ENCODE data around the gene NRIP3. TPM values are rescaled to one million over a fixed set of nuclear protein-coding genes. Genes with fewer than 3 reads are reported as not detected.

Gene NRIP3
- total and polyA plus RNA-seq, 11 donors = 0.23 to 3.4 (median 0.58) TPM

DNA sequence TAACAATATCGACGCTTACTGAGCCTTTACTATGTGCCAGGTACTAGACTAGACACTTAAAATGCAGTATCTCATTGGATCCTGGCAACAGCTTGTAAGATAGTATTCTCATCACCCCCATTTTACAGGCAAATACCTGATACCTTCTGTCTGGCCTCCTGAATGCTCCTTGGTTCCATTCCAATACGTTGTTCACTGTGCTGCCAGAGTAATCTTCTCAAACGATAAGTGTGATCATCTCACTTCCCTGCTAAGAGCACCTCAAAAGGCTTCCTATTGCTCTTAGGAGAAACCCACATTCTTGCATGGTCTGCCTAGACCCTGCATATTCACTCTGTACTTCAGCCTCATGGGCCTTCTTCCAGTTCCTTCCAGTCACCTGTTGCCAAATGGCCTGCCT, 1.3 kb upstream of the NRIP3 start:
- intact Hi-C loops (cut with DNase I) = no loop called here
- Histone ChIP-seq H3K4me1 (peaks cover 0 to 39% (median 16%) of the 10 kb centered on the region in 12 donors), H3K27me3 (peaks cover 0 to 36% (median 19%) of the 10 kb centered on the region in 9 donors), H3K36me3 (no peaks in the 10 kb centered on the region), H3K9me3 (peaks cover 0 to 5% (median 0%) of the 10 kb centered on the region in 12 donors), H3K4me3 (no peak overlapping the region), H3K27ac (no peak overlapping the region)
- WGBS, 4 donors = 63 to 75% (median 71%) methylated on average over 4 of the region's 4 CpGs
- ATAC-seq (no peak), DNase-seq (no peak)
- TF ChIP-seq POLR2A (IDR thresholded peaks at IDR 0.05) = no peak
- TF ChIP-seq, protein P1, sequence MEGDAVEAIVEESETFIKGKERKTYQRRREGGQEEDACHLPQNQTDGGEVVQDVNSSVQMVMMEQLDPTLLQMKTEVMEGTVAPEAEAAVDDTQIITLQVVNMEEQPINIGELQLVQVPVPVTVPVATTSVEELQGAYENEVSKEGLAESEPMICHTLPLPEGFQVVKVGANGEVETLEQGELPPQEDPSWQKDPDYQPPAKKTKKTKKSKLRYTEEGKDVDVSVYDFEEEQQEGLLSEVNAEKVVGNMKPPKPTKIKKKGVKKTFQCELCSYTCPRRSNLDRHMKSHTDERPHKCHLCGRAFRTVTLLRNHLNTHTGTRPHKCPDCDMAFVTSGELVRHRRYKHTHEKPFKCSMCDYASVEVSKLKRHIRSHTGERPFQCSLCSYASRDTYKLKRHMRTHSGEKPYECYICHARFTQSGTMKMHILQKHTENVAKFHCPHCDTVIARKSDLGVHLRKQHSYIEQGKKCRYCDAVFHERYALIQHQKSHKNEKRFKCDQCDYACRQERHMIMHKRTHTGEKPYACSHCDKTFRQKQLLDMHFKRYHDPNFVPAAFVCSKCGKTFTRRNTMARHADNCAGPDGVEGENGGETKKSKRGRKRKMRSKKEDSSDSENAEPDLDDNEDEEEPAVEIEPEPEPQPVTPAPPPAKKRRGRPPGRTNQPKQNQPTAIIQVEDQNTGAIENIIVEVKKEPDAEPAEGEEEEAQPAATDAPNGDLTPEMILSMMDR (IDR thresholded peaks at IDR 0.05) = no peak

DNA sequence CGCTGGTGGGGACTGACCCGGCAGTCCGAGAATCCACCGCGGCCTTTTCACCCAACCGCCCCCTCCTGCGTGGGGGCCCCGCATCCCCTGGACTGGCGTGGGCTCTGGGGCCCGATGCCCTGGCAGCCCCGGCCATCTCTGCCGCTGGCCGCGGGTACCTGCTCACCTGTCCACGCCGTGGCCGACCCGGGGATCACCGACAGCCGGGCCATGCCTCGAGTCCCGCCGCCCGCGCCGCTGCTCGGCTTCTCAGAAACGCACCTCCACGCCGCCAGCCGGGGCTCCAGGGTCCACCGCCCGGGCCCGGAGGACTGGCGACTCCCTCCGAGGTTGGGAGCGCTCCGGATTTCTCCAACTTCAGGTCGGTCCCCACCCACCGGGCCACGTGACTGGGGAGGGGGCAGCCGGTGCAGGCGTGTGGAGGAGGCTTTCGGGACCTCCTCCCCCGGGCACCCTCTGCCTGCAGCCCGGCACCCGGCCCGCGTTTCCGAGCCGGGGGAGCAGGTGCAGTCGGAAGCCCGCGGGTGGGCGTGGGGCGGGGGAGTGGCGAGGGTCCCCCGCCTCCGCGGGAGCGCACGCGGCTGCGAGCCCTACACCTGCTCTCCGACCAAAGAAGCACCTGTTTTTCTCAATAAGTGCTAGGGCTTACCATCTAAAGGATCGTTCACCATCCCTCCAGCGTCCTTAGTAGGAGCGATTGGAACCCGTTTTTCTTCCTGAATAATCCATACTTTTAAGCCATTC, 554 bp upstream of the NRIP3 start:
- TF ChIP-seq POLR2A (IDR thresholded peaks at IDR 0.05) = no peak
- TF ChIP-seq, protein P1 (IDR thresholded peaks at IDR 0.05) = no peak
- WGBS, 4 donors = 9 to 23% (median 12%) methylated on average over 22 to 69 of the region's 69 CpGs
- Histone ChIP-seq H3K9me3 (no peaks in the 10 kb centered on the region), H3K4me3 (peak overlapping the region; percentile 13 to 62 (median 48)), H3K27me3 (peaks cover 0 to 41% (median 23%) of the 10 kb centered on the region in 9 donors), H3K4me1 (peaks cover 0 to 39% (median 16%) of the 10 kb centered on the region in 12 donors), H3K27ac (no peak overlapping the region), H3K36me3 (no peaks in the 10 kb centered on the region)
- ATAC-seq = peak in 2 of 4 donors; percentile 3 to 10
- intact Hi-C loops (cut with DNase I) = no loop called here
- DNase-seq = peak in 2 of 5 donors; percentile 29 to 70

DNA sequence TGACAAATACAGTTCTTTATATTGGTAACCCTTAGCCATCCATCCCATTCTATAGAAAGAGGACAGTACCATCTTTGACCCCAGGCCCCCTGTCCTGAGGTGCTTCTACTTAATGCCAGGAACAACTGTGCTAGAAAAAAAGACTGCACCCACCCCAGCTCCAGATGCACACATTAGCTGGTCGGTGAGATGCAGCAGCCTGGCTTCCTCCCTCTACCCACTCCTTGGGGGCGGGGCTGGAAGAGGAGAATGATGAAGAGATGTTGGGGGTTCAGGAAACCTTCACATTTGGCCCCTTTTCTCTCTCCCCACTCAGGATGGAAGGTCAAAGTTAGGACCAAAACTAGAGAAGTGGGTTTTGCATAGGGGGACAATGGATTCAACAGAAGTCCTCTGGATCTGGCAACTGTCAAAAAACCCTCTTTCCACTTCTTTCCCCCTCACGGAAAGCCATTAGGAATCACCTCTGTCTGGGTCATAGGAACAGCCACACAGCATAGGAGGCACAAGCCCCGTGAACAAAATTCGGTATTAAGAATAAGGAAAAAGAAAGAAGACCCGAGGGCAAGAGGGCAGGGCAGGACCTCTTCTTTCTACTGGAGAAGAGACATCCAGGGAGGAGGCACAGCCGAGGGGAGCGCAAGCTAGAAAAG, 755 bp downstream of the NRIP3 start:
- no peaks in the 10 kb centered on the region for H3K9me3 ChIP-seq

More for the DNA sequence above, 755 bp downstream of the NRIP3 start:
- ATAC-seq (no peak), DNase-seq (no peak)
- intact Hi-C loops (cut with DNase I) = no loop called here
- H3K27me3 ChIP-seq = peaks cover 0 to 45% (median 23%) of the 10 kb centered on the region in 9 donors
- no peak overlapping the region for H3K27ac ChIP-seq
- peak overlapping the region; percentile 13 to 62 (median 48) for H3K4me3 ChIP-seq
- TF ChIP-seq POLR2A (IDR thresholded peaks at IDR 0.05) = no peak
- TF ChIP-seq, protein P1 (IDR thresholded peaks at IDR 0.05) = no peak
- WGBS, 4 donors = 10 to 16% (median 14%) methylated on average over 8 of the region's 8 CpGs
- H3K4me1 ChIP-seq = peaks cover 0 to 39% (median 16%) of the 10 kb centered on the region in 12 donors
- no peaks in the 10 kb centered on the region for H3K36me3 ChIP-seq

All from heart left ventricle (tissue), 16 donors.